Endothelial cell of umbilical vein (primary cell): ENCODE results near the gene USP6NL. TPM values are rescaled to one million over a fixed set of nuclear protein-coding genes. Genes with fewer than 3 reads are reported as not detected.

Experiments used
- BruUV-seq: library from RNA; stranded (reverse); fragments of 400-500 nt; replicated peaks from 2 replicates; lab custom pipeline; 2021; lab: Mats Ljungman, UMichigan
- CTCF ChIA-PET: fragments of 300-600, 350-600 bp; sonication (Branson Sonifier 250); formaldehyde crosslinking; loops from one replicate; lab custom pipeline; 2021; ENCODE audit warnings: antibody characterized with exemption, inconsistent platforms; lab: Charles Lee
- POLR2A ChIA-PET: fragments of 300-600, 350-600 bp; sonication (Branson Sonifier 250); formaldehyde crosslinking; loops from one replicate; lab custom pipeline; 2021; ENCODE audit warnings: antibody characterized with exemption, inconsistent platforms; lab: Charles Lee
- DNase-seq: peaks from one replicate; pipeline ENCODE4 v3.0.0-alpha.2; 2011; ENCODE audit warnings: low read depth, low spot score
- FAIRE-seq: peaks from 2 replicates; lab custom pipeline; 2011; peaks lifted over from hg19 to GRCh38; lab: Jason Lieb, UNC
- H2AFZ ChIP-seq: 2 replicates; pipeline ENCODE4 v1.6.0; 2012; ENCODE audit warnings: low read depth, low read length, control low read depth, inconsistent platforms
- H3K27ac ChIP-seq: 2 replicates; pipeline ENCODE4 v1.5.1; 2011; ENCODE audit warnings: low read depth, mild to moderate bottlenecking, control low read depth, low read length, moderate library complexity; ENCODE audit not compliant: insufficient read depth
- H3K27me3 ChIP-seq, 2 experiments: 2 replicates each; pipeline versions ENCODE4 v1.6.0 to v1.6.1; 2011; ENCODE audit warnings: low read length in 2 of 2, mixed read lengths in 1 of 2; ENCODE audit not compliant: control insufficient read depth in 2 of 2, insufficient read depth in 2 of 2
- H3K36me3 ChIP-seq, 2 experiments: 2 replicates in 1 of 2; 3 replicates in 1 of 2; pipeline ENCODE4 v1.5.1; 2011; ENCODE audit warnings: low read length in 2 of 2, mild to moderate bottlenecking in 1 of 2, moderate library complexity in 1 of 2; ENCODE audit not compliant: control insufficient read depth in 2 of 2, insufficient read depth in 2 of 2; ENCODE audit errors: extremely low read depth in 1 of 2
- H3K4me1 ChIP-seq: 3 replicates; pipeline ENCODE4 v1.5.1; 2011; ENCODE audit warnings: mild to moderate bottlenecking, low read length; ENCODE audit not compliant: control insufficient read depth, insufficient read depth; ENCODE audit errors: extremely low read depth
- H3K4me2 ChIP-seq: 2 replicates; pipeline ENCODE4 v1.6.1; 2011; ENCODE audit warnings: low read length, control low read depth, mixed read lengths; ENCODE audit not compliant: insufficient read depth
- H3K4me3 ChIP-seq, 3 experiments: fragments of 200-600 bp in 1 of 3; sonication (generic), shearing (Covaris generic) in 1 of 3; replicated peaks in 1 of 3; 2 replicates each; pipeline ENCODE4 v1.5.1; 2011 to 2016; ENCODE audit warnings: control low read depth in 3 of 3, low read length in 3 of 3, mild to moderate bottlenecking in 2 of 3, inconsistent platforms in 1 of 3, low read depth in 1 of 3, moderate library complexity in 1 of 3; ENCODE audit not compliant: insufficient read depth in 1 of 3
- H3K79me2 ChIP-seq: 2 replicates; pipeline ENCODE4 v1.6.0; 2012; ENCODE audit warnings: low read length, inconsistent platforms; ENCODE audit not compliant: control insufficient read depth, insufficient read depth
- H3K9ac ChIP-seq: replicated peaks from 2 replicates; pipeline ENCODE3; 2011; ENCODE audit warnings: low read length, control low read depth; ENCODE audit not compliant: insufficient read depth; ENCODE audit errors: extremely low read depth
- H3K9me1 ChIP-seq: replicated peaks from 3 replicates; pipeline ENCODE4 v1.6.0; 2011; ENCODE audit warnings: mild to moderate bottlenecking, low read length; ENCODE audit not compliant: control insufficient read depth, insufficient read depth; ENCODE audit errors: extremely low read depth
- H3K9me3 ChIP-seq: replicated peaks from 2 replicates; pipeline ENCODE4 v1.5.1; 2012; ENCODE audit warnings: low read length, inconsistent platforms; ENCODE audit not compliant: control insufficient read depth, insufficient read depth
- H4K20me1 ChIP-seq: replicated peaks from 2 replicates; pipeline ENCODE3; 2011; ENCODE audit warnings: mild to moderate bottlenecking, low read length; ENCODE audit not compliant: control insufficient read depth, insufficient read depth; ENCODE audit errors: extremely low read depth
- EZH2 ChIP-seq: IDR thresholded peaks from 2 replicates; pipeline ENCODE4 v1.6.1; 2012; ENCODE audit warnings: borderline replicate concordance, low read depth, mild to moderate bottlenecking, moderate library complexity, low read length, inconsistent platforms; ENCODE audit not compliant: severe bottlenecking
- FOS ChIP-seq: IDR thresholded peaks from 2 replicates; pipeline ENCODE4 v1.6.1; 2011; ENCODE audit warnings: mild to moderate bottlenecking, low read length, moderate library complexity, borderline replicate concordance; ENCODE audit not compliant: insufficient read depth
- MYC ChIP-seq: IDR thresholded peaks from one replicate; pipeline ENCODE4 v1.6.1; 2011; ENCODE audit warnings: mild to moderate bottlenecking, low read depth, low read length
- POLR2A ChIP-seq: IDR thresholded peaks from 2 replicates; pipeline ENCODE4 v1.6.1; 2012; ENCODE audit warnings: low read depth, mild to moderate bottlenecking, control low read depth, low read length
- POLR2AphosphoS5 ChIP-seq: IDR thresholded peaks from 2 replicates; pipeline ENCODE4 v1.6.1; 2012; ENCODE audit warnings: low read depth, mild to moderate bottlenecking, control low read depth, low read length, moderate library complexity; ENCODE audit not compliant: insufficient read depth
- dilution Hi-C: fragments of 300-500 bp; cut with MboI; formaldehyde crosslinking; loops from one replicate; pipeline ENCODE4 v1.15.0; 2019; ENCODE audit warnings: low sequenced_read_pairs; ENCODE audit not compliant: extremely low pct_ligation_motif_present
- intact Hi-C: fragments of 100-400 bp; cut with micrococcal nuclease; formaldehyde crosslinking; loops from one replicate; pipeline ENCODE4 v1.10.0; 2022
- polyA plus RNA-seq, 4 experiments: library from polyadenylated mRNA; depleted of rRNA in 3 of 4; stranded (reverse) in 3 of 4; unstranded in 1 of 4; fragments of >200 nt; gene quantifications; 2 replicates each; pipeline versions ENCODE4 v1.2.1 to v1.2.3, GENCODE V29; 2011 to 2012; ENCODE audit warnings: missing spikeins in 1 of 4
- total RNA-seq: library from RNA; stranded (reverse); gene quantifications from 2 replicates; pipeline ENCODE4 v1.2.3, GENCODE V29; 2021
- TF ChIP-seq, protein P1 (sequence below): IDR thresholded peaks from 2 replicates; pipeline ENCODE4 v1.6.1; 2011; ENCODE audit not compliant: insufficient read depth, insufficient read length
- TF ChIP-seq, protein P2 (sequence below), 2 donors: IDR thresholded peaks; 1 replicate in 1 of 2; 2 replicates in 1 of 2; pipeline ENCODE4 v1.5.1; 2011; ENCODE audit warnings: low read length in 2 of 2, mild to moderate bottlenecking in 2 of 2, moderate library complexity in 2 of 2, control low read depth in 1 of 2, inconsistent platforms in 1 of 2, low read depth in 1 of 2; ENCODE audit not compliant: insufficient read depth in 1 of 2; ENCODE audit errors: extremely low read depth in 1 of 2

The USP6NL gene
- total and polyA plus RNA-seq, 2 donors (not counting 3 experiments of a cell fraction or from before 2014, with no cell fraction given) = 13.5 to 29.2 TPM

DNA sequence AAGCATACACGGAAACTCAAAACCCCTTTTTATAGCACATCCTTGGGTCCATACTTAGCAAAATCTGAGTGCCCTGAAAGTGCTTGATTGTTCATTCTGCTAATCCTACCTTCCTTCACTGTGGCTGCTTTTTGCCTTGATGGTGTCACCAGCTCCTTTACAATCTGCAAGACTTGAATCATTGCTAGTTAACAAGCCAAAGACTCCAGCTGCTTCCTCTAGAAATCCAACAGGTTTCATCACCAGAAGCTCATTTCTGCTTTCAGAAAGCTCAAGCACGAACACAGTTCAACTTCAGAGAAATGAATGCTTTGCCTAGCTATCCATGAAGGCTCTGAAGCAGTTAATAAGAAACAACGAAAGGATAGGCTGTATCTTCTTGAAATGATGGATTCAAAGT, 38.0 kb downstream of the USP6NL start:
- BruUV-seq = no TSS peak
- H3K9me3 ChIP-seq = no peaks in the 10 kb centered on the region
- H3K9ac ChIP-seq = no peak overlapping the region
- H3K4me1 ChIP-seq = no peaks in the 10 kb centered on the region
- H4K20me1 ChIP-seq = peaks cover 16% of the 10 kb centered on the region
- intact Hi-C loops (no loop called here), dilution Hi-C loops (no loop called here)
- no peak overlapping the region for H3K4me2 ChIP-seq
- no peaks in the 10 kb centered on the region for H3K27me3 ChIP-seq
- no peak overlapping the region for H2AFZ ChIP-seq
- no peaks in the 10 kb centered on the region for H3K36me3 ChIP-seq
- FAIRE-seq (no peak), DNase-seq (peak; percentile 59)
- ChIA-PET POLR2A (no interaction called here), CTCF (interaction anchor here (0.5 to 1.6 kb wide), 7 partner anchors 13 to 151 kb away, joined by 3 to 5 read pairs (median 3); partner anchors contain the start of gene USP6NL)
- TF ChIP-seq POLR2AphosphoS5 (no peak), FOS (no peak), MYC (no peak), EZH2 (no peak), POLR2A (no peak)
- TF ChIP-seq, protein P1, sequence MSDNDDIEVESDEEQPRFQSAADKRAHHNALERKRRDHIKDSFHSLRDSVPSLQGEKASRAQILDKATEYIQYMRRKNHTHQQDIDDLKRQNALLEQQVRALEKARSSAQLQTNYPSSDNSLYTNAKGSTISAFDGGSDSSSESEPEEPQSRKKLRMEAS = no peak
- TF ChIP-seq, protein P2, sequence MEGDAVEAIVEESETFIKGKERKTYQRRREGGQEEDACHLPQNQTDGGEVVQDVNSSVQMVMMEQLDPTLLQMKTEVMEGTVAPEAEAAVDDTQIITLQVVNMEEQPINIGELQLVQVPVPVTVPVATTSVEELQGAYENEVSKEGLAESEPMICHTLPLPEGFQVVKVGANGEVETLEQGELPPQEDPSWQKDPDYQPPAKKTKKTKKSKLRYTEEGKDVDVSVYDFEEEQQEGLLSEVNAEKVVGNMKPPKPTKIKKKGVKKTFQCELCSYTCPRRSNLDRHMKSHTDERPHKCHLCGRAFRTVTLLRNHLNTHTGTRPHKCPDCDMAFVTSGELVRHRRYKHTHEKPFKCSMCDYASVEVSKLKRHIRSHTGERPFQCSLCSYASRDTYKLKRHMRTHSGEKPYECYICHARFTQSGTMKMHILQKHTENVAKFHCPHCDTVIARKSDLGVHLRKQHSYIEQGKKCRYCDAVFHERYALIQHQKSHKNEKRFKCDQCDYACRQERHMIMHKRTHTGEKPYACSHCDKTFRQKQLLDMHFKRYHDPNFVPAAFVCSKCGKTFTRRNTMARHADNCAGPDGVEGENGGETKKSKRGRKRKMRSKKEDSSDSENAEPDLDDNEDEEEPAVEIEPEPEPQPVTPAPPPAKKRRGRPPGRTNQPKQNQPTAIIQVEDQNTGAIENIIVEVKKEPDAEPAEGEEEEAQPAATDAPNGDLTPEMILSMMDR (IDR thresholded peaks at IDR 0.05; ENCODE audit: extremely low read depth in 1 of 2, insufficient read depth in 1 of 2, low read depth in 1 of 2, low read length in 2 of 2) = no peak
- H3K9me1 ChIP-seq = no peaks in the 10 kb centered on the region
- H3K27ac ChIP-seq = no peak overlapping the region
- H3K4me3 ChIP-seq = no peak overlapping the region
- H3K79me2 ChIP-seq = peaks cover 34% of the 10 kb centered on the region
